Measurements from ENCODE around the gene ZNF813. TPM values are rescaled to one million over a fixed set of nuclear protein-coding genes. Genes with fewer than 3 reads are reported as not detected.
A peak's percentile ranks its signal among the peaks of the same experiment; 100 is the strongest.

ZNF813 gene
- total and polyA plus RNA-seq, 9 of the 15 experiments (the other 6 are each of a cell fraction or from before 2014, with no cell fraction given) = 1.3 to 8.0 (median 5.3) TPM

DNA sequence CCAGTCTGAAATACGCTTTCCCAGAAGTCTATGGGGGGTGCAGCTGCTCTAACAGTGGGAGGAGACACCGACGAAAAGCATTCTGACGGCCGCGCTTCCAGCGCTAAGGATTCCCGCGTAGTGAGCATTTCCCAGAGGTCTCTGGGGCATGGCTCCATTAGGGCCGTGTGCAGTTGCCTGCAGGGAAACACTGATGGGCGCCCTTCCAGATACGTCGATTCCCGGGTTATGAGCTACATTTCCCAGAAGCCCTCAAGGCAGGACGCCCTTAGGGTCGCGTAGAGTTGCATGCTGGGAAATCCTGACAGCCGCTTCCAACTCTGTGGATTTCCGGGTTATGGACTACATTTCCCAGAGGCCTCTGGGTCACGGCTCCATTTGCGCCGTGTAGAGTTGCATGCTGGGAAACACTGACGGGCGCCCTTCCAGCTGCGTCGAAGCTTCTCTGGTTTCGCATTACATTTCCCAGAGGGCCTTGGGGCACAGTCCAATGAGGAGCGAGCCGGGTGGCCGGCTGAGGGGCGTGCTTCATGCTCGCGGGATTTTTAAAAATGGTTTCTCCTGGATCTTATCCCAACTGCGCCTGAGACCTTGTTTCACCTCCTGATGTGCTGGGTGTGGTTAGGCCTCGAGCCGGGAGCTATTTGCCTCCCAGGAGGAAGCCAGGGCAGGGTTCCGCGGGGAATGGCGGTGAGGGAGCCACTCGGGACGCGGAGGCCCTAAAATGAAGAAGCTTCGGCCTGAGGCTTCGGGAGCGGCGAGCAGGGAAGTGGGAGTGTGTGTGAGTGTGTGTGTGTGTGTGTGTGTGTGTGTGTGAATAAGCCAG, 53.2 kb downstream of the ZNF813 start (continued):
- TF ChIP-seq NFYB (IDR thresholded peaks at IDR 0.05; ENCODE audit: extremely low read depth, insufficient read length) = no peak
- no peak for TF ChIP-seq KDM4B (IDR thresholded peaks at IDR 0.05; ENCODE audit: borderline replicate concordance in 2 of 2, low read depth in 1 of 2)
- TF ChIP-seq ZNF436 (CRISPR knock-in tag; IDR thresholded peaks at IDR 0.05) = no peak
- no peak for TF ChIP-seq ZNF212 (CRISPR knock-in tag; IDR thresholded peaks at IDR 0.05)
- TF ChIP-seq NFE2 (IDR thresholded peaks at IDR 0.05; ENCODE audit: low read depth) = no peak
- peak; percentile 94 for TF ChIP-seq MTF1 (CRISPR knock-in tag; IDR thresholded peaks at IDR 0.05; ENCODE audit: borderline replicate concordance)
- no peak for TF ChIP-seq HSF4 (CRISPR knock-in tag; IDR thresholded peaks at IDR 0.05; ENCODE audit: borderline replicate concordance)
- TF ChIP-seq TAF15 (IDR thresholded peaks at IDR 0.05; ENCODE audit: low read depth, low read length) = no peak
- no peak for TF ChIP-seq REST (IDR thresholded peaks at IDR 0.05; ENCODE audit: borderline replicate concordance)
- TF ChIP-seq REST (CRISPR knock-in tag; IDR thresholded peaks at IDR 0.05; ENCODE audit: low read depth) = no peak; the same call in 1 of the 2 replicates
- peak in 1 of 2 experiments; percentile 98 for TF ChIP-seq AFF1 (IDR thresholded peaks at IDR 0.05; ENCODE audit: low read depth in 1 of 2, partially characterized antibody in 2 of 2)

Measured in K562 (cell line).